Lower leg skin (tissue), 4 donors: ENCODE results near the gene GABBR2. TPM values are rescaled to one million over a fixed set of nuclear protein-coding genes. Genes with fewer than 3 reads are reported as not detected.
A peak's percentile ranks its signal among the peaks of the same experiment; 100 is the strongest.

Experiments
- DNase-seq, 2 donors: peaks; one replicate each; pipeline ENCODE4 v3.0.0-alpha.2; 2019; ENCODE audit warnings: low spot score in 2 of 2
- H3K4me3 ChIP-seq: fragments of 200-600 bp; sonication (generic); 2 replicates; pipeline ENCODE4 v1.5.1; 2017; ENCODE audit warnings: mild to moderate bottlenecking, low read depth; ENCODE audit not compliant: poor library complexity, severe bottlenecking
- CTCF ChIP-seq, 3 donors: fragments of 450-650 bp; IDR thresholded peaks; one replicate each; pipeline ENCODE4 v1.5.1; 2016; ENCODE audit warnings: antibody characterized with exemption in 3 of 3, mild to moderate bottlenecking in 3 of 3, moderate library complexity in 2 of 3
- POLR2A ChIP-seq, 2 donors: fragments of 450-650 bp; IDR thresholded peaks; one replicate each; pipeline ENCODE4 v1.6.1; 2016 to 2017; ENCODE audit warnings: antibody characterized with exemption in 2 of 2, mild to moderate bottlenecking in 1 of 2, moderate library complexity in 1 of 2
- WGBS, 2 donors: methylation state at CpG; one replicate each; pipeline ENCODE4 v1.1.5; 2018; 5-methylcytosine and 5-hydroxymethylcytosine counted together
- intact Hi-C: fragments of 100-400 bp; cut with DNase I; formaldehyde crosslinking; loops from one replicate; pipeline ENCODE4 v1.15.0; 2023; ENCODE audit warnings: low total_unique reads
- total RNA-seq, 4 donors: library from RNA; depleted of rRNA; stranded (reverse); fragments of >200 nt; gene quantifications; one replicate each; pipeline ENCODE4 v1.1.0, GENCODE V29; 2016

The GABBR2 gene
- total RNA-seq, 4 donors from 2014 or later = 0.23 to 4.2 TPM; not detected in 2

DNA sequence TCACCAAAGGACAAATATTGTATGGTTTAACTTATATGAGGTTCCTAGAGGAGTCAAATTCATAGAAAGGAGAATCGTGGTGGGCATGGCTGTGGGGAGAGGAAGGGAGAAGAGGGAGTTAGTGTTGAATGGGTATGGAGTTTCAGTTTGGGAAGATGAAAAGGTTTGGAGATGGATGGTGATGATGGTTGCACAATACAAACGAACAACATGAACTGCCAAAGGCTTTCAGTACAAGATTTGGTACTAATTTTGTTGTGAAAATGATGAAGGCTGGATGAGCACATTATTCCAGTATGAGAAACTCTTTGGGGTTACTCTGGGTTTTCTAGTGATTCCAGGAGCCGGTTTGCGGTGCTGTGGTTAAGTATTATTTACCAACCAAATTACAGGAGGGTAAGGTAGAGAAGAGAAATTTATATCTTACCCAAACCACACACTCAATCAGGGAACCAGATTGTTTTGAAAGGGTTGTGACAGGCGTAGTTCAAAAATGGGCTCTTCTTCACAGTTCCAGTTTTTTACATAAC is 341.3 kb downstream of the GABBR2 start:
- no peak overlapping the region for H3K4me3 ChIP-seq
- no peak for TF ChIP-seq CTCF (IDR thresholded peaks at IDR 0.05)
- intact Hi-C loops = no loop called here
- no peak for DNase-seq
- 77 to 80% methylated on average over 5 of the region's 5 CpGs for WGBS, 2 donors

- DNase-seq = no peak
- 69 to 78% methylated on average over 1 of the region's 1 CpG for WGBS, 2 donors
- TF ChIP-seq POLR2A (IDR thresholded peaks at IDR 0.05) = no peak
- TF ChIP-seq CTCF (IDR thresholded peaks at IDR 0.05) = no peak
- no peak overlapping the region for H3K4me3 ChIP-seq
- intact Hi-C loops = no loop called here
Measured at GRCh38 chr9:98365781-98366180, 343.0 kb downstream of the GABBR2 start.

DNA sequence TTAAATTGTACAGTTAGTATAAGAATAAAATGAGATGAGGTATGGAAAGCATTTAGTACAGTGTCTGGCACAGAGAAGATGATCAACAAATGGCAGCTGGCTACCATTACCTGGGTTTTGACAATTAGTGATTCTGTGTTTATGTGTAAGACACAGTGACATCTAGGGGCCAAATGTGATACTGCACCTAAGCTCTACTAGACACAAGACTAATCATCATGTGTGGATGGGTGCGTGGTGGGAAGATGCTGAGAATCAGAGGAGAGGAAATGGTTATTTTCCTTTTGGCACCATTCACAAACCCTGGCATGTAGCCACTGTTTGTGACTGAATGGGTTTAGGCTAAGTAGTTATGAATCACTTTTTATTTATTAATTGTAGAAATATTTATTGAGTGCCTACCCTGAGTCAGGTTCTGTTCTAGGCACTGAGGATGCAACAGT is 343.5 kb downstream of the GABBR2 start:
- no peak for DNase-seq
- no peak for TF ChIP-seq CTCF (IDR thresholded peaks at IDR 0.05)
- TF ChIP-seq POLR2A (IDR thresholded peaks at IDR 0.05) = no peak
- H3K4me3 ChIP-seq = no peak overlapping the region
- WGBS, 2 donors = 80 to 87% methylated on average over 1 of the region's 1 CpG
- intact Hi-C loops = no loop called here

DNA sequence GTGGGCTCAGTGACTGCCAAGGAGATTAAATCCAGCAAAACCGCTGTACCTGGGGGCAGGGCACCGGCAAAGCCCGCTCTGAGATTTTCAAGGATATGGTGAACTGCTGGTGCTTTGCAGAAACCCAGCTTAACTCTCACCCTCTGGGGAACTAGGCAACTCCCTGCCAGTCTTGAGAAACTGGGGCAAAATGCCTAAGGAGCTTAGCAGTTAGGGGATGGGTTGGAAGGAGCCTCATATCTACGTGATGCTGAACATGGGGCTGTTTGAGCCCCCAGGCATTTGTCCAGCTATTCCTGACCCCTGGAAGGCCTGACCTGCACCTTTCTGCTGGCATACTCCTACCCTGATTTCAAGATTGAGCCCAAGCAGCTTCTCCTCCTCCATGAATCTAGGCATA is 344.6 kb downstream of the GABBR2 start:
- 70 to 78% methylated on average over 4 of the region's 4 CpGs for WGBS, 2 donors
- DNase-seq = peak in 1 of 2 donors; percentile 58
- intact Hi-C loops = no loop called here
- TF ChIP-seq POLR2A (IDR thresholded peaks at IDR 0.05) (no peak), CTCF (IDR thresholded peaks at IDR 0.05) (no peak)
- H3K4me3 ChIP-seq = no peak overlapping the region

- intact Hi-C loops = no loop called here
- TF ChIP-seq CTCF (IDR thresholded peaks at IDR 0.05) (no peak), POLR2A (IDR thresholded peaks at IDR 0.05) (no peak)
- no peak overlapping the region for H3K4me3 ChIP-seq
- 68% methylated on average over 6 of the region's 6 CpGs for WGBS, 2 donors
- DNase-seq = no peak
Measured at GRCh38 chr9:98363644-98364043, 345.1 kb downstream of the GABBR2 start.

DNA sequence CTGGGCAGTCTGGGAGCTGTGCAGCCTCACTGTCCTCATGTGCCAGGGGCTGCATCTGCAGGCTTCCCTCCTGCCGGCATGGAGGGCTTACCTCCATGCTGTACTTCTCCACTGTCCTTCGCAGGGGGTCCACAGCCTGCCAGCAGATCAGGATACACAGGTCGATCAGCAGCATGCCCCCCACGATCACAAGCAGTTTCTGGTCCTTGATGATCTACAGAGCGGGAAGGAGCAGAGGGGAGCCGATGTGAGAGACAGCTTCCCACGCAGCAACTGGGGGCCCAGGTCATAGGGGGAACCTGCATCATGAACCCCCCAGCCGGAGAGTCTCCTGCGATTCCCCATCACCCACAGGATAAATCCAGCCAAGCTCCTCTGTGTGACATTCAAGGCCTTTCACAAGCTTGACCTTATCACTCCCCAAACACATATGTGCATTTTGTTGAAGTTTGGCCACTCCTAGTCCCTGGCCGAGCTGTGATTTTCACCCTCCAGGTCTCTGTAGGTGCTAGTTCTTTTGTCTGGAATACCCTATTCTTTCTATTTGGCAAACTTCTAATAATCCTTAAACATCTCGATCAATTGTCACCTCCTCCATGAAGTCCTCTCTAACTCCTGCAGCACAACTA is 346.0 kb downstream of the GABBR2 start:
- DNase-seq = peak in 1 of 2 donors; percentile 68
- H3K4me3 ChIP-seq = no peak overlapping the region
- 87 to 88% methylated on average over 11 of the region's 11 CpGs for WGBS, 2 donors
- no peak for TF ChIP-seq POLR2A (IDR thresholded peaks at IDR 0.05)
- no peak for TF ChIP-seq CTCF (IDR thresholded peaks at IDR 0.05)
- intact Hi-C loops = no loop called here
